K562 (cell line): ENCODE results near the gene ROM1. TPM values are rescaled to one million over a fixed set of nuclear protein-coding genes. Genes with fewer than 3 reads are reported as not detected.
"Not testable (repeated sequence)": the region's sequence is repeated elsewhere in the genome, so short reads cannot be mapped to it uniquely, and the experiment has no call there.

Experiments used
- ATAC-seq: fragments of 200-7000 bp; cut with Tn5 transposase; 3 replicates; pipeline ENCODE4 v1.9.1; 2020; ENCODE audit warnings: moderate library complexity
- BruUV-seq: library from RNA; stranded (reverse); fragments of 400-500 nt; replicated peaks from 2 replicates; lab custom pipeline; 2021; lab: Mats Ljungman, UMichigan
- CTCF ChIA-PET: fragments of 300-600 bp; formaldehyde crosslinking; extraction: SDS; loops from one replicate; lab custom pipeline; 2021; ENCODE audit warnings: low intra/inter-chr PET ratio; lab: Yijun Ruan, JAX
- POLR2A ChIA-PET: fragments of 300-600, 350-650 bp; sonication (Branson Sonifier 250); formaldehyde crosslinking; extraction: SDS; loops from one replicate; lab custom pipeline; 2021; ENCODE audit warnings: antibody characterized with exemption, inconsistent platforms; lab: Yijun Ruan, JAX
- DNase-seq, 4 experiments: peaks; one replicate each; pipeline versions ENCODE4 v3.0.0 to v3.0.0-alpha.2; 2011 to 2018; ENCODE audit warnings: low spot score in 3 of 4, mixed read lengths in 3 of 4; ENCODE audit errors: extremely low read depth in 1 of 4
- FAIRE-seq: peaks from 2 replicates; lab custom pipeline; 2011; peaks lifted over from hg19 to GRCh38; lab: Jason Lieb, UNC
- H2AFZ ChIP-seq: 2 replicates; pipeline ENCODE4 v1.6.0; 2011; ENCODE audit warnings: low read depth, low read length, control low read depth, inconsistent platforms
- H3K27ac ChIP-seq: fragments of 200-600 bp; 3 replicates; pipeline ENCODE4 v1.8.0; 2011; ENCODE audit warnings: low read depth, mild to moderate bottlenecking, control low read depth, inconsistent platforms, low read length, moderate library complexity, mixed read lengths; ENCODE audit errors: extremely low read depth
- H3K27me3 ChIP-seq, 2 experiments: fragments of 300-600 bp in 1 of 2; 2 replicates in 1 of 2; 3 replicates in 1 of 2; pipeline versions ENCODE4 v1.6.0 to v1.8.0; 2011; ENCODE audit warnings: inconsistent platforms in 2 of 2, low read length in 2 of 2, mild to moderate bottlenecking in 1 of 2, mixed read lengths in 1 of 2, moderate library complexity in 1 of 2; ENCODE audit not compliant: control insufficient read depth in 2 of 2, insufficient read depth in 2 of 2
- H3K36me3 ChIP-seq: fragments of 300-600 bp; 3 replicates; pipeline ENCODE4 v1.8.0; 2011; ENCODE audit warnings: mild to moderate bottlenecking, low read length, inconsistent platforms; ENCODE audit not compliant: control insufficient read depth, insufficient read depth
- H3K4me1 ChIP-seq, 2 experiments: fragments of 200-600 bp in 1 of 2; replicated peaks in 1 of 2; 2 replicates in 1 of 2; 3 replicates in 1 of 2; pipeline versions ENCODE4 v1.5.1 to v1.8.0; 2011; ENCODE audit warnings: inconsistent platforms in 2 of 2, low read length in 2 of 2, mild to moderate bottlenecking in 1 of 2, mixed read lengths in 1 of 2, moderate library complexity in 1 of 2; ENCODE audit not compliant: control insufficient read depth in 2 of 2, insufficient read depth in 2 of 2
- H3K4me2 ChIP-seq: 2 replicates; pipeline ENCODE4 v1.6.1; 2011; ENCODE audit warnings: low read length, control low read depth, inconsistent platforms, mixed read lengths; ENCODE audit not compliant: insufficient read depth
- H3K4me3 ChIP-seq: fragments of 200-600 bp; sonication (generic), shearing (Covaris generic); 2 replicates; pipeline ENCODE4 v1.5.1; 2016; ENCODE audit warnings: control low read depth, inconsistent platforms
- H3K79me2 ChIP-seq: fragments of 200-600 bp; 3 replicates; pipeline ENCODE4 v1.8.0; 2011; ENCODE audit warnings: low read length, inconsistent platforms; ENCODE audit not compliant: control insufficient read depth, insufficient read depth
- H3K9ac ChIP-seq, 2 experiments: 2 replicates each; pipeline versions ENCODE4 v1.6.0 to v1.6.1; 2011; ENCODE audit warnings: low read depth in 2 of 2, low read length in 2 of 2, control low read depth in 1 of 2, inconsistent platforms in 1 of 2, mild to moderate bottlenecking in 1 of 2, mixed read lengths in 1 of 2; ENCODE audit not compliant: insufficient read depth in 1 of 2
- H3K9me1 ChIP-seq: one replicate; pipeline ENCODE4 v1.6.0; 2011; ENCODE audit warnings: inconsistent platforms, mild to moderate bottlenecking, low read length, moderate library complexity; ENCODE audit not compliant: control insufficient read depth, insufficient read depth
- H3K9me3 ChIP-seq: replicated peaks from 2 replicates; pipeline ENCODE4 v1.5.1; 2011; ENCODE audit warnings: low read depth, low read length, inconsistent platforms; ENCODE audit not compliant: control insufficient read depth, insufficient read depth
- H4K20me1 ChIP-seq: replicated peaks from 2 replicates; pipeline ENCODE4 v1.6.1; 2011; ENCODE audit warnings: low read length, inconsistent platforms, mixed read lengths; ENCODE audit not compliant: control insufficient read depth, insufficient read depth
- CBFA2T2 ChIP-seq: fragments of 450-650 bp; conservative IDR thresholded peaks from 2 replicates; pipeline ENCODE4 v1.6.1; 2017; ENCODE audit warnings: mild to moderate bottlenecking
- RBFOX2 ChIP-seq: fragments of 200-400 bp; formaldehyde crosslinking; IDR thresholded peaks from 2 replicates; pipeline ENCODE4 v1.6.1; 2017; ENCODE audit warnings: low read depth, mild to moderate bottlenecking, low read length, moderate library complexity
- WGBS: fragments of 100-300 bp; shearing (Covaris generic); methylation state at CpG from one replicate; pipeline ENCODE4 v1.1.6; 2016; ENCODE audit warnings: low coverage, mixed read lengths; ENCODE audit not compliant: insufficient coverage; ENCODE audit errors: missing lambda C conversion rate; 5-methylcytosine and 5-hydroxymethylcytosine counted together
- in situ Hi-C: fragments of 300-500 bp; cut with MboI; formaldehyde crosslinking; loops from 4 replicates; pipeline ENCODE4 v1.15.0; 2018; ENCODE audit warnings: inconsistent platforms, mixed read lengths
- intact Hi-C: fragments of 100-400 bp; cut with micrococcal nuclease; formaldehyde crosslinking; loops from 2 replicates; pipeline ENCODE4 v1.14.2; 2022
- polyA plus RNA-seq, 8 experiments: library from polyadenylated mRNA; depleted of rRNA in 4 of 8; stranded (reverse) in 5 of 8; unstranded in 3 of 8; fragments of >200 nt; fragmentation: Nextera tagmentation in 2 of 8; fragmentation: Illumina TruSeq in 1 of 8; extraction: Ambion mirVana in 2 of 8; extraction: Trizol in 1 of 8; gene quantifications; 2 replicates each; pipeline versions ENCODE4 v1.2.1 to v1.2.3, GENCODE V29; 2011 to 2014; ENCODE audit warnings: inconsistent platforms in 1 of 8, missing spikeins in 1 of 8
- total RNA-seq, 7 experiments: library from RNA; depleted of rRNA in 6 of 7; stranded (reverse); fragments of >200 nt in 6 of 7; fragmentation: Illumina TruSeq in 2 of 7; extraction: Trizol in 2 of 7; gene quantifications; 2 replicates each; pipeline versions ENCODE4 v1.2.1 to v1.2.3, GENCODE V29; 2011 to 2021; ENCODE audit warnings: low replicate concordance in 1 of 7

Gene ROM1
- total and polyA plus RNA-seq, 9 of the 15 experiments (the other 6 are each of a cell fraction or from before 2014, with no cell fraction given), result 0.75 to 4.0 (median 2.6) TPM

DNA sequence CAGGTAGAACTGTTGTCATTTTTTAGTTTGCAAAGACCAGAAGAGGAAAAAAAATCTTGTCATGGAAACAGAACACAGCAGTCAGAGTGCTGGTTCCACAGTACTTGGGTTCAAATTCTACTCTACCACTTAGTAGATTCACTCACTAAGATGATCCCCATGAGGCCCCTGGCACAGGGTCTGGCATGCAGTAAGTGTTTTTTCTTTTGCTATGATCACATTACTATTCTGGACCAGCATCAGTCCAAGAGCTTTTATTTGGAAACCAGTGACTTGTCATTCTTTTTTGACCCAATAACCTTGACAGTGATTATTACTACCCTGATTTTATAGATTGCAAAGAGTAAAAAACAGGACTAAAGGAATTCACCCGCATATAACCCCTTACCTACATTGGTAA is 43.4 kb upstream of the ROM1 start:
- DNase-seq, result no peak
- H3K9me1 ChIP-seq, result no peaks in the 10 kb centered on the region
- ChIA-PET POLR2A (interaction anchor here (0.6 to 2.3 kb wide), 8 partner anchors 9 to 199 kb away, joined by 3 to 8 read pairs (median 4); partner anchors contain the start of genes C11orf98, CSKMT and TUT1), CTCF (no interaction called here)
- no peaks in the 10 kb centered on the region for H3K9me3 ChIP-seq
- FAIRE-seq, result no peak
- H3K9ac ChIP-seq, result no peak overlapping the region
- BruUV-seq, result no TSS peak
- peaks cover 90% of the 10 kb centered on the region for H3K79me2 ChIP-seq
- 100% methylated on average over 1 of the region's 1 CpG for WGBS
- peak; percentile 29; the same call in 1 of the 2 replicates for TF ChIP-seq RBFOX2
- TF ChIP-seq CBFA2T2, result no peak
- H3K27me3 ChIP-seq, result no peaks in the 10 kb centered on the region
- H4K20me1 ChIP-seq, result peaks cover 10% of the 10 kb centered on the region
- no peak overlapping the region for H3K27ac ChIP-seq
- peaks cover 21 to 22% of the 10 kb centered on the region in 2 experiments; a peak in 4 of 5 replicates for H3K4me1 ChIP-seq
- intact Hi-C loops (no loop called here), in situ Hi-C loops (no loop called here)
- no peak overlapping the region for H3K4me2 ChIP-seq
- H3K36me3 ChIP-seq, result peaks cover 85% of the 10 kb centered on the region
- H3K4me3 ChIP-seq, result no peak overlapping the region
- no peak for ATAC-seq
- H2AFZ ChIP-seq, result no peak overlapping the region

DNA sequence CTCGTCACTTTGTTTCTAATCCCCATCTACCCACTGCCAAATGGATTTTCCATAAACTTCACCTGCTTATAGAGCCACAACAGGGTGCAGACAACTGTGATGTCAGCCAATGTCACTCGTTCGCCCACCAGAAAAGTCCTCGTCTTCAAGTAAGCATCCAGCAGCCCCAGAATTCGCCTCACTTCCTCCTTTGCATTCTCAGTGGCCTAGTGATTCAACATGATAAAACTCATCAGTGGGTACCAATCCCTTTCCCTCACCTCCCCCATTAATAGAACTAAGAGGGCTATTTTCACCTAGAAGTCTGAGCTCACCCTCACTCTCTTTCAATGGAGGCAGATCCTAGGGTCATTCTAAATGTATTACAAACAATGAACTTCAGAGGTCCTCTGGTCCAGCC is 42.2 kb upstream of the ROM1 start:
- CTCF ChIA-PET, H4K20me1 ChIP-seq, H3K27ac ChIP-seq, BruUV-seq, ATAC-seq, DNase-seq, H3K9me1 ChIP-seq, FAIRE-seq, H2AFZ ChIP-seq, intact Hi-C loops, in situ Hi-C loops, H3K4me3 ChIP-seq, H3K27me3 ChIP-seq, H3K9me3 ChIP-seq: not testable (repeated sequence)
- H3K4me2 ChIP-seq, result peak overlapping the region; percentile 96
- peaks cover 85% of the 10 kb centered on the region for H3K36me3 ChIP-seq
- peaks cover 89% of the 10 kb centered on the region for H3K79me2 ChIP-seq
- H3K4me1 ChIP-seq, result peaks cover 22 to 35% of the 10 kb centered on the region in 2 experiments; a peak in 4 of 5 replicates
- 0 out of 4 replicates have a peak overlapping the region, but pooled peaks of 1 of the 2 experiments have one; percentile 27 for H3K9ac ChIP-seq
- WGBS, result 87% methylated on average over 5 of the region's 5 CpGs
- POLR2A ChIA-PET, result interaction anchor here (1.9 to 2.3 kb wide), 2 partner anchors 21 to 94 kb away, joined by 7 to 8 read pairs; partner anchors contain the start of genes C11orf98, CSKMT and TUT1

DNA sequence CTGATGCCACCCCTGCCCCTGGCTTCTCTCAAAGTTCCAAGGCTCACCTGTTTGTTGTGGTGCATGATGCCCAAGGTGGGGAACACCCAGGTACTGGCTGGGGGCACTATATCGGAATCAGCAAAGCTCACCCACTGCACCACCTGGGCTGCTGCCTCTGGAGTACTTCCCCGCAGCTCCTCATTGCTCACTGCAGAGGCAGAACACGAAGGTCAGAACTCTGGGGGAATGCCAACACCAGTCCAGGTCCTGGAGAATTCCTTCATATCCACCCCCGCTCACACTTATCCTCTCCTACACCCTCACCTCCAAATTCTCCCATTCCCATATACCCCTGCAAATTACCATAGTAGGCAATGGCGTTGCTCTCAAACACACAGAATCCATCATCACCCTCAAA is 41.6 kb upstream of the ROM1 start:
- Histone ChIP-seq H3K27ac (peak overlapping the region; percentile 88), H3K9ac (peak overlapping the region; percentile 27 to 95; a peak in 3 of 4 replicates), H3K4me3 (peak overlapping the region; percentile 96; the same call in 1 of the 2 replicates), H3K79me2 (peaks cover 83% of the 10 kb centered on the region), H3K4me1 (peaks cover 22 to 37% of the 10 kb centered on the region in 2 experiments; a peak in 4 of 5 replicates), H3K36me3 (peaks cover 85% of the 10 kb centered on the region), H3K4me2 (peak overlapping the region; percentile 96)
- 82% methylated on average over 5 of the region's 5 CpGs for WGBS
- CTCF ChIA-PET, POLR2A ChIA-PET, H3K9me3 ChIP-seq, H2AFZ ChIP-seq, FAIRE-seq, H4K20me1 ChIP-seq, DNase-seq, BruUV-seq, H3K27me3 ChIP-seq, H3K9me1 ChIP-seq, ATAC-seq, intact Hi-C loops, in situ Hi-C loops: not testable (repeated sequence)
